PFSK-1 (cell line): ENCODE results near the gene ANKRD10.

Experiments used
- FOXP2 ChIP-seq: optimal IDR thresholded peaks from 2 replicates; pipeline ENCODE3; 2011; ENCODE audit warnings: borderline replicate concordance, control low read depth, inconsistent platforms; ENCODE audit not compliant: insufficient read depth; ENCODE audit errors: extremely low read length, extremely low read depth
- POLR2AphosphoS5 ChIP-seq: IDR thresholded peaks from 2 replicates; pipeline ENCODE4 v1.6.1; 2012; ENCODE audit warnings: low read depth, mild to moderate bottlenecking, control low read depth, low read length, moderate library complexity
- SIN3A ChIP-seq: IDR thresholded peaks from 2 replicates; pipeline ENCODE4 v1.6.1; 2012; ENCODE audit warnings: mild to moderate bottlenecking, low read length, moderate library complexity, borderline replicate concordance; ENCODE audit not compliant: insufficient read depth
- TAF1 ChIP-seq: IDR thresholded peaks from 2 replicates; pipeline ENCODE4 v1.6.1; 2012; ENCODE audit warnings: low read length, control low read depth, borderline replicate concordance; ENCODE audit not compliant: insufficient read depth
- TF ChIP-seq, protein P1 (sequence below), 2 experiments: IDR thresholded peaks; 2 replicates each; pipeline versions ENCODE4 v1.6.1 to v1.8.0; 2011 to 2012; ENCODE audit warnings: low read depth in 2 of 2, low read length in 2 of 2, control low read depth in 1 of 2, inconsistent platforms in 1 of 2, mild to moderate bottlenecking in 1 of 2, moderate library complexity in 1 of 2; ENCODE audit not compliant: insufficient read depth in 1 of 2

The ANKRD10 gene

GRCh38 chr13:110950819-110951570 is 36.1 kb upstream of the ANKRD10 start:
- no peak for TF ChIP-seq FOXP2
- TF ChIP-seq, protein P1, sequence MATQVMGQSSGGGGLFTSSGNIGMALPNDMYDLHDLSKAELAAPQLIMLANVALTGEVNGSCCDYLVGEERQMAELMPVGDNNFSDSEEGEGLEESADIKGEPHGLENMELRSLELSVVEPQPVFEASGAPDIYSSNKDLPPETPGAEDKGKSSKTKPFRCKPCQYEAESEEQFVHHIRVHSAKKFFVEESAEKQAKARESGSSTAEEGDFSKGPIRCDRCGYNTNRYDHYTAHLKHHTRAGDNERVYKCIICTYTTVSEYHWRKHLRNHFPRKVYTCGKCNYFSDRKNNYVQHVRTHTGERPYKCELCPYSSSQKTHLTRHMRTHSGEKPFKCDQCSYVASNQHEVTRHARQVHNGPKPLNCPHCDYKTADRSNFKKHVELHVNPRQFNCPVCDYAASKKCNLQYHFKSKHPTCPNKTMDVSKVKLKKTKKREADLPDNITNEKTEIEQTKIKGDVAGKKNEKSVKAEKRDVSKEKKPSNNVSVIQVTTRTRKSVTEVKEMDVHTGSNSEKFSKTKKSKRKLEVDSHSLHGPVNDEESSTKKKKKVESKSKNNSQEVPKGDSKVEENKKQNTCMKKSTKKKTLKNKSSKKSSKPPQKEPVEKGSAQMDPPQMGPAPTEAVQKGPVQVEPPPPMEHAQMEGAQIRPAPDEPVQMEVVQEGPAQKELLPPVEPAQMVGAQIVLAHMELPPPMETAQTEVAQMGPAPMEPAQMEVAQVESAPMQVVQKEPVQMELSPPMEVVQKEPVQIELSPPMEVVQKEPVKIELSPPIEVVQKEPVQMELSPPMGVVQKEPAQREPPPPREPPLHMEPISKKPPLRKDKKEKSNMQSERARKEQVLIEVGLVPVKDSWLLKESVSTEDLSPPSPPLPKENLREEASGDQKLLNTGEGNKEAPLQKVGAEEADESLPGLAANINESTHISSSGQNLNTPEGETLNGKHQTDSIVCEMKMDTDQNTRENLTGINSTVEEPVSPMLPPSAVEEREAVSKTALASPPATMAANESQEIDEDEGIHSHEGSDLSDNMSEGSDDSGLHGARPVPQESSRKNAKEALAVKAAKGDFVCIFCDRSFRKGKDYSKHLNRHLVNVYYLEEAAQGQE (IDR thresholded peaks at IDR 0.05; ENCODE audit: insufficient read depth in 1 of 2, low read depth in 2 of 2, low read length in 2 of 2): no peak
- no peak for TF ChIP-seq TAF1
- no peak for TF ChIP-seq SIN3A
- TF ChIP-seq POLR2AphosphoS5: no peak

DNA sequence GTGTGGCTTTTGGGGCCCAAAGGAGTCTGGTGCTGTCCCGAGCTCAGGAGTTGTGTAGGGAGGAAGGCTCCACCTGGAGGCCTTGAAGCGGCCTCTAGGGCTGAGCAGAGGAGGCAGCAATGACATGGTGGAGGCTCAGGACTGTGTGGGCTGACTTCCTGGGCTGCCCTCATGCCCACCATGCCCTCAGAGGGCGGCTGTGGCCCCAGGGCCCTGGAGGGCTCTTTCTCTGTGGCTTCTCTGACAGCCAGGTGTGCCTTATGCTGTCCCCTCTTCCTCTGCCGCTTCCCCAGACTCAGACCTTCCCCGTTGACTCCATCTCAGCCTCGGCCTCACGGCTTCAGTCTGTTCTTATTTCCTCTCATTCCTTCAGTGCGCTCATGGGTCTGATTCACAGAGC is 35.5 kb upstream of the ANKRD10 start:
- TF ChIP-seq FOXP2 (no peak), POLR2AphosphoS5 (no peak)

DNA sequence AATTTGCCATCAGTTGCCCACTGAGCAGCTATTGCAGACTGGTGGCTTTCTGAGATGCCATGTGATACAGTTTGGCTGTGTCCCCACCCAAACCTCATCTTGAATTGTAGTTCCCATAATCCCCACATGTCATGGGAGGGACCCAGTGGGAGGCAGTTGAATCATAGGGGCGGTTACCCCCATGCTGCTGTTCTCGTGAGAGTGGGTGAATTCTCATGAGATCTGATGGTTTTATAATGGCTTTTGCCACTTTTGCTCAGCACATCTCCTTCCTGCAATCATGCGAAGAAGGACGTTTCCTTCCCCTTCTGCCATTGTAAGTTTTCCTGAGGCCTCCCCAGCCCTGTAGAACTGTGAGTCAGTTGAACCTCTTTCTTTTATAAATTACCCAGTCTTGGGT is 34.8 kb upstream of the ANKRD10 start:
- TF ChIP-seq TAF1 (no peak), POLR2AphosphoS5 (no peak), SIN3A (no peak), FOXP2 (no peak)
- TF ChIP-seq, protein P1 (IDR thresholded peaks at IDR 0.05; ENCODE audit: insufficient read depth in 1 of 2, low read depth in 2 of 2, low read length in 2 of 2): no peak

DNA sequence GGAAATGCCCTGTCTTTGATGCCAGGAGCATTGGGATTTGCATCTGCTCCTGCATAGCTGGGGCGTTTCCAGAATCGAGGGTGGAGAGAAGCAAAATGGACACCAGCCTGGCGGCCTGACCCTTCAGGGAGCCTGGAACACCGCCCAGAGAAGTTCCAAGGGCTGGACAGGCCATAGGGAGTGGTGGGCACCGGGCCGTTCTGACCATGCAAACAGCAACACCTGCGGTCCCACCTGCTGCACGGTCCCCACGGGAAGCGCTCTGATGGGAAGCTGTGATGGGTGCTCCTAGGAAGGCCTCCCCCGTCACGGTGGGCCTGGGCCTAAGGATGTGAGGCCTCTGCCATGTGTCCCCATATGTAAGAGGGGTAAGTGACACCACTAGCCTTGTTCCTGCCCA is 34.2 kb upstream of the ANKRD10 start:
- TF ChIP-seq POLR2AphosphoS5 (no peak), SIN3A (no peak), FOXP2 (no peak), TAF1 (no peak)
- TF ChIP-seq, protein P1 (IDR thresholded peaks at IDR 0.05; ENCODE audit: insufficient read depth in 1 of 2, low read depth in 2 of 2, low read length in 2 of 2): no peak

- TF ChIP-seq, protein P1 (IDR thresholded peaks at IDR 0.05; ENCODE audit: insufficient read depth in 1 of 2, low read depth in 2 of 2, low read length in 2 of 2): no peak
- TF ChIP-seq FOXP2 (no peak), TAF1 (no peak), SIN3A (no peak), POLR2AphosphoS5 (no peak)
These were observed 31.2 kb upstream of the ANKRD10 start for GRCh38 chr13:110945928-110946570.
